GM19324 (cell line): ENCODE data around the gene KRTAP4-5.
"Not testable (repeated sequence)": the region's sequence is repeated elsewhere in the genome, so short reads cannot be mapped to it uniquely, and the experiment has no call there.

Experiments
- ATAC-seq: cut with Tn5 transposase; IDR thresholded peaks from one replicate; pipeline ENCODE4 v1.9.1; 2021; ENCODE audit warnings: mild to moderate bottlenecking, moderate library complexity; ENCODE audit not compliant: unreplicated experiment, low FRiP score

KRTAP4-5 gene

GRCh38 chr17:41149652-41149985 lies at the start of gene KRTAP4-5:
Gene KRTAP4-5, minus strand, starts transcription at chr17:41149825. Its CDS starts 58 bp downstream, at chr17:41149767.
- no peak for ATAC-seq

- ATAC-seq: no peak
These were observed 46.4 kb upstream of the KRTAP4-5 start for GRCh38 chr17:41196068-41196467.

GRCh38 chr17:41190328-41190727 lies 40.7 kb upstream of the KRTAP4-5 start:
- ATAC-seq: no peak

- ATAC-seq: not testable (repeated sequence)
These were observed 40.3 kb upstream of the KRTAP4-5 start, which contains the start of gene KRTAP9-1 for GRCh38 chr17:41189837-41190318. Gene KRTAP9-1, plus strand, starts transcription at chr17:41189887. Its CDS starts 0 bp downstream, at chr17:41189887.

GRCh38 chr17:41186872-41187271 lies 37.2 kb upstream of the KRTAP4-5 start:
- no peak for ATAC-seq

- ATAC-seq: no peak
These were observed 35.4 kb upstream of the KRTAP4-5 start for GRCh38 chr17:41185001-41185400.

- no peak for ATAC-seq
These were observed 34.9 kb upstream of the KRTAP4-5 start, which contains the start of gene KRTAP4-1 for GRCh38 chr17:41184480-41184961. Gene KRTAP4-1, minus strand, starts transcription at chr17:41184911. Its CDS starts 57 bp downstream, at chr17:41184854.

- no peak for ATAC-seq
These were observed 29.4 kb upstream of the KRTAP4-5 start for GRCh38 chr17:41178843-41179616.

- ATAC-seq: no peak
These were observed 28.7 kb upstream of the KRTAP4-5 start for GRCh38 chr17:41178341-41178740.

- no peak for ATAC-seq
These were observed 28.2 kb upstream of the KRTAP4-5 start, which contains the start of gene KRTAP4-2 for GRCh38 chr17:41177727-41178271. Gene KRTAP4-2, minus strand, starts transcription at chr17:41178221. Its CDS starts 57 bp downstream, at chr17:41178164.

GRCh38 chr17:41176744-41177387 lies 27.2 kb upstream of the KRTAP4-5 start:
- no peak for ATAC-seq

GRCh38 chr17:41171886-41172285 lies 22.3 kb upstream of the KRTAP4-5 start:
- ATAC-seq: no peak

GRCh38 chr17:41168121-41168520 lies 18.5 kb upstream of the KRTAP4-5 start, which contains the start of gene KRTAP4-3:
Gene KRTAP4-3, minus strand, starts transcription at chr17:41168221. Its CDS starts 49 bp downstream, at chr17:41168172.
- ATAC-seq: no peak

- ATAC-seq: no peak
These were observed 17.9 kb upstream of the KRTAP4-5 start for GRCh38 chr17:41167561-41167960.

- ATAC-seq: no peak
These were observed 14.2 kb upstream of the KRTAP4-5 start for GRCh38 chr17:41163828-41164227.

- no peak for ATAC-seq
These were observed 11.0 kb upstream of the KRTAP4-5 start, which contains the start of gene KRTAP4-4 for GRCh38 chr17:41160648-41161047. Gene KRTAP4-4, minus strand, starts transcription at chr17:41160748. Its CDS starts 57 bp downstream, at chr17:41160691.

- not testable (repeated sequence) for ATAC-seq
These were observed 10.6 kb upstream of the KRTAP4-5 start for GRCh38 chr17:41160190-41160589.

- no peak for ATAC-seq
These were observed 4.2 kb upstream of the KRTAP4-5 start for GRCh38 chr17:41153856-41154255.

- no peak for ATAC-seq
These were observed 1.9 kb upstream of the KRTAP4-5 start for GRCh38 chr17:41151525-41151924.

GRCh38 chr17:41150026-41150425 lies 401 bp upstream of the KRTAP4-5 start:
- ATAC-seq: no peak
